Measurements from ENCODE around the gene LYPD1.

LYPD1 gene

DNA sequence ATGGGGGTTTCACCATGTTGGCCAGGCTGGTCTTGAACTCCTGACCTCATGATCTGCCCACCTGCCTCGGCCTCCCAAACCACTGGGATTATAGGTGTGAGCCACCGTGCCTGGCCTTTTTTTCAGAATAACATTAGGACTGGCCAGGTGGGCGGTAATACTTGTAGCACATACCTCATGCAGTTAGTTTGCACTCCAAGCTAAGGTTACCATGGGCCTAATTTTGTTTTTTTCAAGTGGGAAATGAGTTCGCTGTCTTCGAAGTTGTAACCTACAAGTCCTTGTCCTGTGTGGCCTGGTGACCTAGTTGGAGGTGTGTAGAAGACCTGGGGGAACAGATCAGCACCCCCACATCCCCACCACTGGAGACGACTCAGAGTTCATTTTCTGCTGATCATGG is 74.8 kb downstream of the LYPD1 start:
- DNase-seq (ENCODE audit: low read depth), result no peak

Measured in HS-27A (cell line).